GM19035 (cell line): ENCODE data around the gene TTLL5.
A peak's percentile ranks its signal among the peaks of the same experiment; 100 is the strongest.

Experiments used
- ATAC-seq: cut with Tn5 transposase; IDR thresholded peaks from one replicate; pipeline ENCODE4 v1.9.1; 2021; ENCODE audit not compliant: unreplicated experiment

TTLL5 gene

GRCh38 chr14:75660630-75661498, at the start of gene TTLL5, which contains the start of gene ERG28:
Gene TTLL5 (plus strand): TSS chr14:75661246. CDS start chr14:75663150, 1,904 bp downstream.
Gene ERG28 (minus strand): TSS chr14:75660876. CDS start chr14:75657502, 3,374 bp downstream.
- ATAC-seq = peak; percentile 97

DNA sequence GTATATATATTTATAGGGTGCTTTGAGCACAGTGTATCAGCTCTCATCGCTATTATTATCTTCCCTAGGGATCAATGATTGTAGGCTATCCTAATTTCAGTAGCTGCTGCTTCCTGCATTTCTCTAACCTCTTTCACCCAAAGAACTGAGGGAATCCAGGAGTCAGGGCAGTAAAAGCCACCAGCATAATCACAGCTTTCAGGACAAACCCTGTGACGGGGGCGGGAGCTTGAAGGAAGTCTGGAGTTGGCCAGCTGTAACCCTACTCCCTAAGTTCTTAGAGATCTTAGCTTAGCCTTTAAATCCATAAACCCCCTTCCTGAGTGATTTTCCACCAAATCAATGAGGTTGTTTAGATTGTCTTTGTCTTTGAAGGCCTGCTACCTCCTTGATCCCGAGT, 48.9 kb upstream of the TTLL5 start:
- no peak for ATAC-seq

DNA sequence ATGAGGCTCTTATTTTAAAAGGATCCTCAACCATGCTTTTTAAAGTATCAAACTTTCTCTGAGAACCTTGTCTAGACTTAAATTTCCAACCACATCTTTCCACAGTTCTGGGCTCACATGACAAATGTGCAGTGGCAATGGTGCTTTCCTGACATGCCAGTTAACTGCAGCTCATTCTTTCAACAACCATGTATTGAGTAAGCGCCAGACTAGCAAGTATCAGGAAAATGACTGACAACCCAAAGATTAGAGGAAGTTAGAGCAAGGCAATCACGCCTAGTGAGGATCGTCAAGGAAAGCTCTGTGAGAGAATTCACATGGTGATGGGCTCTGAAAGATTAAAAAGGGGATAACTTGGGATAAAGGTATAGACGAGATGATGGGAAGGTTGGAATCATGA, 46.9 kb upstream of the TTLL5 start:
- ATAC-seq = no peak

- ATAC-seq = no peak
These were observed 45.8 kb upstream of the TTLL5 start for GRCh38 chr14:75615200-75615599.

DNA sequence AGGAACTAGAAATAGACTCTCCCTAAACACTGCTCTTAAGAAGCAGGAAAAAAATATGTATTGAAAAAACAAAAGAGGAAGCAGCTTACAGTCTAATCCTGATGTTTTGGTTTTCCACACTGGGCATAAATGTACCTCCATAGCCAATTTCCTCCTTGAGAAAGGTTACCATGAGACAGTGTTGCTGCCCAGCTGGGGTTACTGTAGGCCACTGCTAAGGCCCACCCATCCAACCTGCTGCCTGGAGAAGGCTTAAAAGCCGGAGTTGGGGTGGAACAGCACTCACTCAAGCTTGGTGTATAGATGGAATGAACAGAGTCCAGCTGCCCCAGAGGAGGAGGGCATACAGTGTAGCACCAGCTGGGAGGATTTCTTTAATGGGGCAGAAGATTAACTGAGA, 41.5 kb upstream of the TTLL5 start:
- ATAC-seq = no peak

- ATAC-seq = no peak
These were observed 36.0 kb upstream of the TTLL5 start for GRCh38 chr14:75625034-75625433.

GRCh38 chr14:75626396-75626795, 34.6 kb upstream of the TTLL5 start:
- no peak for ATAC-seq

DNA sequence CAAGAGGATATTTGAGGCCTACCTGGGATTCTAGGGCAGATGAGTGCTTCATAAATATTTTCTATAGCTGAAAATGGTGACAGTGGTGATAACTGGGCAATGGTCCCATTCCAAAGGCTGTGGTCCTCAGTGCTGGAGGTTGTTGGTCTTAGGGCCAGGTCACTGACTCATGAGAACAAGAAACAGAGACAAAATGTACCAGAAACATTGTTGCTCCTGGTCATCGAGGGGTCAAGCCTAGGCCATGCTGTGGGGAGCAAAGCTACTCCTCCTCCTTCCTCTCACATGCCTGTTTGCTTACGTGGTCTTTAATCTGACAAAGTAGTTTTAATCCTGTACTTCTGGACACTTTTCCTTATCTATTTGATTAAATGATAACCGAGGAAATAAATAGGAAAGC, 34.2 kb upstream of the TTLL5 start:
- no peak for ATAC-seq

DNA sequence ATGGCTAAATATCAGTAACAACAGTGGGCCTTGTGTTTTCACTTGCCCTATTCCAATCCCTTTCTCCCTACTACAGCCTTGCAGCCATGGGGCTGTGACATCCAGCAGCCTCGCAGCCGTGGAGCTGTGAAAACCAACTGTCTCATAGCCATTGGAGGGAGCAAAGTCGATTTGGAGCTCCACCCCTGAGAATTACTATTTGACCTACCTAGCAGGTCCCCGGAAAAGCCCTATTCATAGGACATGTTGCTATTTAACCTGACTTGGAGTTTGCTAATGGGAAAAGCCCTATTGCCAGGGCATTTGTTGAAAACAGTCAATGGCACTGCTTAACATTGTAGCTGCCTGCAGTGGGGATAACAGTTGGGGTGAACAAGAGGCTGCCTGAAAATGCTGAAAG, 33.6 kb upstream of the TTLL5 start:
- no peak for ATAC-seq

- no peak for ATAC-seq
These were observed 32.2 kb upstream of the TTLL5 start for GRCh38 chr14:75628816-75629215.

GRCh38 chr14:75630695-75631452, 30.2 kb upstream of the TTLL5 start:
- no peak for ATAC-seq

DNA sequence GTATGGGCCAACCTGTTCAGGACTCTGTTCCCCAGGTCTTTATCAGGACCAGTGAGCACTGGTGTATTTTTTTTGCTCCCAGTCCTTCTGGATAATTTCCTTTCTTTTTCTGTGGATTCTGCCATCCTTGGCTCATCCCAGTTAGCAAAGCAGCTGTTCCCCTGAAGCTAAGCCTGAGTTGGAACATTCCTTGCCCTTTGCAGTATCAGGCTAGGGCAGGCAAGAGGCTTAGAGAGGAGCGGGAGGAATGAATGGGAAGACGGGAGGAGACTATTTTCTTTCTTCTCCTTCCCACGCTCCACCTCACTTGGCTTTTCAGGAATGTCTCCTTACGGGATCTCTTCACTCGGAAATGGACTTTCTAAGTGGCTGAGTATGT, 29.6 kb upstream of the TTLL5 start:
- ATAC-seq = no peak

- ATAC-seq = no peak
These were observed 26.2 kb upstream of the TTLL5 start for GRCh38 chr14:75634848-75635247.

GRCh38 chr14:75636100-75636692, 24.9 kb upstream of the TTLL5 start:
- ATAC-seq = no peak

DNA sequence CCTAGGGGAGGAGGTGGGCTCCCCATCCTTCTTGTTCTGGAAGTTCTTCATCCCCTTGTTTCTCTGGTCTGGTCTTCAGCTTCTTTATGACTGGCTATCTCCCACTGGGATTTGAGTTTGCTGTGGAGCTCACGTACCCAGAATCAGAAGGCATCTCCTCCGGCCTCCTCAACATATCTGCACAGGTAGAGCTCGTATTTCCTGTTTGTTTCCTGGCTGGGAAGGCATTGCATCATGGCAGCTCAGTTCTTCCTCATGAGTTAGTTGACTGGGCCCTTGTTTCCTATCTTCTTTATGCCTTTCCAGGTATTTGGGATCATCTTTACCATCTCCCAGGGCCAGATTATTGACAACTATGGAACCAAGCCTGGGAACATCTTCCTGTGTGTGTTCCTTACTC, 20.2 kb upstream of the TTLL5 start:
- ATAC-seq = no peak

- ATAC-seq = no peak
These were observed 17.1 kb upstream of the TTLL5 start for GRCh38 chr14:75643985-75644384.

DNA sequence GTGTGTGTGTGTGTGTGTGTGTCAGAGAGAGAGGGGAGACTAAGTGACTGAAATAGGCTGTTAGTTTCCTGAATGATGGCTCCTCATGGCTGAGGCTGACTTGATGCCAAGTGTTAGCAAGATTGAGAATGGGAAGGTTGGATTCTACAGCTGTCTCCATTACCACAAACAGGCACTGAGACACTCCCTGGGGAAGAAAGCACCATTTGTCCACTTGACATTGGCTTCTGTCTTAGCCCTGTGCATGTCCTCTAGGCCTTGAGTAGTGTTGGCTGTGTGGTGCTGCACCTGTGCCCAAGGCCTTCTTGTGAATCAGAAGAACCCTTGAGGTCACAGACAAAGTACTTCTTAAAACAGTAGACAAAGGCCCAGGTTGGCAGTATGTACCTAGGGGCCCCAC, 16.0 kb upstream of the TTLL5 start:
- ATAC-seq = no peak

DNA sequence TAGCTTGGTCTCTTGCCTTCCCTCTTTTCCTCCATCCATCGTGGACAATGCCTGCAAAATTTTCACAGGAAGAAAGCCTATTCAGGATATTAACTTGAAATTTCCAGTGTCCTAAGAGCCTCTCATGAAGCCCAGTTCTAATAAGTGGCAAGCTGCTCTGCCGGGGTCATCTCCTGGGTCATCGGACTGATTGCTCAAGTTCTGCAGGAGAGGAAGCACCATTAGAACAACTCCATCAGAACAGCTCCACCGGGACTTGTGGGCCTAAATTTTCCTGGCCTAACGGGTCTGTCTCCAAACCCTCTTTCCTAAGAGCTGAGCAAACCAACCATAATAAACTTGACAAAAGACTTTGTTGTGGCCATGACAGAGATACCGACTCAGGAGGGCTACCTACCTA, 14.3 kb upstream of the TTLL5 start:
- ATAC-seq = no peak

DNA sequence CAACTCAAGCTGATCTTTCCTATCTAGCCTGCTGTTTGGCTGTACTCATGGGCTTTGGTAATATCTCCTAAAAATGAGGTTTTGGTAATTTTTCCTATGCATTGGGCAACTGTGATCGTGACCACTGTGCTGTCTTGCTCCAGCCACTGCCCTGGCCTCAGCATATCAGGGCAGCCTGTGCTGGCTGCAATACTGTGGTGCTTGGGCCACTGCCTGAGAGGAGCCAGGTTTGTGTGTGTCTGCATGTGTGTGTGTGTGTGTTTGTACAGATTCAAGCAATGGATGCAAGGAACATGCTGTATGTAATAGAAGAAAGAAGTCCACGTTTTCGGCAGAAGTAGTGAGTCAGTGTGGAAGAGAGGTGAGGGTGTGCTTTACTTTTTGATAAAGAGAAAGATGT, 13.4 kb upstream of the TTLL5 start:
- no peak for ATAC-seq

DNA sequence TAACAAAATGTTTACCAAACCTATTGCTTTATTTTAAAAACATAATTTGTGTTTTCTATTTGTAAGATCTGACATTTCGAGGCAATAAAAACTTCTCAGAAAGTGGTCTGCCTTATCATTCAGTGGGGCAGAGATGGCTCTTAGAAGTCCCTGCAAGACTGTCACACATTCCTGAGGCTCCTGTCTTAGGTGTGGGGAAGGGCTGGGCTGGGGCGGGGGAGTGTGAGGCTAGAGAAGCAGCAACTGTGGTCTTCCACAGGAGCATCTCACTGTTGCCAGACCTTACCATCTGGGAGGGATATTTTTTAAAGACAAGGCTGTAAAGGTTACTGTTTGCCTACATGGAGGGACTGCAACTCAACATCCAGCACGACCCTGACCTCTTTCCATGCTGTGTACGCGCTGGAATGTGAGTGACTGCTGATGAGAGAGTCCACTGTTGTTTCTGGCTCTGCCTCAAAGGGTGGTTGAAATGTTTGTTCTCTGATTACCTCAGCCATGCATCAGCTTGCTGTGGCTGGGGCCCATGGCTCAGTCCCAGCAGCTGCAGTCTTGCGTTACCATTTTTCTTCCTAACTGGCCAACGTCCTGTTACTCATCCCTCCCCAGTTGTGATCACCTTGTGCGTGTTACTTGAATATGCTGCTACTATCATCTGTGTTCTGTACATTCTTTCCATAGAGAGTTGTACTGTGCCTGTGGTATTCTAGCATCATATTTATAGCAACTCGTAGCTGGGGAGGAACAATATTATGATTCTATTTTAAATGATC, 12.8 kb upstream of the TTLL5 start:
- ATAC-seq = no peak

- no peak for ATAC-seq
These were observed 11.7 kb upstream of the TTLL5 start for GRCh38 chr14:75649337-75649736.
